ENCODE measurements around the gene VNN1. TPM values are rescaled to one million over a fixed set of nuclear protein-coding genes. Genes with fewer than 3 reads are reported as not detected.

VNN1 gene
- total RNA-seq, 2 experiments from 2014 or later: not detected

GRCh38 chr6:132752255-132752654 is 38.4 kb upstream of the VNN1 start:
- ChIA-PET CTCF (interaction anchor here (1.0 kb wide), 1 partner anchor 27 kb away, joined by 3 read pairs; no protein-coding TSS in a partner anchor), POLR2A (no interaction called here)
- ATAC-seq: no peak
- peaks cover 40% of the 10 kb centered on the region for H3K36me3 Mint-ChIP-seq (ENCODE audit: low read depth)
- no peaks in the 10 kb centered on the region for H3K27me3 Mint-ChIP-seq
- no peak overlapping the region for H3K27ac Mint-ChIP-seq
- peaks cover 23% of the 10 kb centered on the region for H3K4me1 Mint-ChIP-seq (ENCODE audit: low read depth)
- TF ChIP-seq, protein P1, sequence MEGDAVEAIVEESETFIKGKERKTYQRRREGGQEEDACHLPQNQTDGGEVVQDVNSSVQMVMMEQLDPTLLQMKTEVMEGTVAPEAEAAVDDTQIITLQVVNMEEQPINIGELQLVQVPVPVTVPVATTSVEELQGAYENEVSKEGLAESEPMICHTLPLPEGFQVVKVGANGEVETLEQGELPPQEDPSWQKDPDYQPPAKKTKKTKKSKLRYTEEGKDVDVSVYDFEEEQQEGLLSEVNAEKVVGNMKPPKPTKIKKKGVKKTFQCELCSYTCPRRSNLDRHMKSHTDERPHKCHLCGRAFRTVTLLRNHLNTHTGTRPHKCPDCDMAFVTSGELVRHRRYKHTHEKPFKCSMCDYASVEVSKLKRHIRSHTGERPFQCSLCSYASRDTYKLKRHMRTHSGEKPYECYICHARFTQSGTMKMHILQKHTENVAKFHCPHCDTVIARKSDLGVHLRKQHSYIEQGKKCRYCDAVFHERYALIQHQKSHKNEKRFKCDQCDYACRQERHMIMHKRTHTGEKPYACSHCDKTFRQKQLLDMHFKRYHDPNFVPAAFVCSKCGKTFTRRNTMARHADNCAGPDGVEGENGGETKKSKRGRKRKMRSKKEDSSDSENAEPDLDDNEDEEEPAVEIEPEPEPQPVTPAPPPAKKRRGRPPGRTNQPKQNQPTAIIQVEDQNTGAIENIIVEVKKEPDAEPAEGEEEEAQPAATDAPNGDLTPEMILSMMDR (IDR thresholded peaks at IDR 0.05): no peak
- no peaks in the 10 kb centered on the region for H3K9me3 Mint-ChIP-seq
- DNase-seq: no peak
- intact Hi-C loops (cut with micrococcal nuclease): no loop called here
- no peak overlapping the region for H3K4me3 Mint-ChIP-seq

- Mint-ChIP-seq H3K4me1 (ENCODE audit: low read depth) (peaks cover 23% of the 10 kb centered on the region), H3K9me3 (no peaks in the 10 kb centered on the region), H3K27me3 (no peaks in the 10 kb centered on the region), H3K36me3 (ENCODE audit: low read depth) (peaks cover 43% of the 10 kb centered on the region), H3K27ac (no peak overlapping the region), H3K4me3 (no peak overlapping the region)
- TF ChIP-seq, protein P1 (IDR thresholded peaks at IDR 0.05): no peak
- ATAC-seq (peak; percentile 53), DNase-seq (no peak)
- POLR2A ChIA-PET: no interaction called here
- CTCF ChIA-PET: interaction anchor here (1.0 kb wide), 1 partner anchor 27 kb away, joined by 3 read pairs; no protein-coding TSS in a partner anchor
- intact Hi-C loops (cut with micrococcal nuclease): no loop called here
Measured at GRCh38 chr6:132751828-132752227, 38.0 kb upstream of the VNN1 start.

- ChIA-PET CTCF (interaction anchor here (1.0 kb wide), 1 partner anchor 26 kb away, joined by 3 read pairs; no protein-coding TSS in a partner anchor), POLR2A (no interaction called here)
- ATAC-seq (no peak), DNase-seq (no peak)
- intact Hi-C loops (cut with micrococcal nuclease): no loop called here
- peak overlapping the region; percentile 58 for H3K27ac Mint-ChIP-seq
- TF ChIP-seq, protein P1 (IDR thresholded peaks at IDR 0.05): no peak
- peaks cover 46% of the 10 kb centered on the region for H3K36me3 Mint-ChIP-seq (ENCODE audit: low read depth)
- peaks cover 23% of the 10 kb centered on the region for H3K4me1 Mint-ChIP-seq (ENCODE audit: low read depth)
- no peaks in the 10 kb centered on the region for H3K27me3 Mint-ChIP-seq
- H3K9me3 Mint-ChIP-seq: no peaks in the 10 kb centered on the region
- H3K4me3 Mint-ChIP-seq: no peak overlapping the region
Measured at GRCh38 chr6:132751306-132751705, 37.5 kb upstream of the VNN1 start.

GRCh38 chr6:132750455-132751248 is 36.8 kb upstream of the VNN1 start:
- peaks cover 24% of the 10 kb centered on the region for H3K4me1 Mint-ChIP-seq (ENCODE audit: low read depth)
- peak overlapping the region; percentile 58 for H3K27ac Mint-ChIP-seq
- TF ChIP-seq, protein P1 (IDR thresholded peaks at IDR 0.05): no peak
- H3K27me3 Mint-ChIP-seq: no peaks in the 10 kb centered on the region
- H3K4me3 Mint-ChIP-seq: no peak overlapping the region
- no peaks in the 10 kb centered on the region for H3K9me3 Mint-ChIP-seq
- ChIA-PET CTCF (no interaction called here), POLR2A (no interaction called here)
- DNase-seq: no peak
- intact Hi-C loops (cut with micrococcal nuclease): no loop called here
- H3K36me3 Mint-ChIP-seq (ENCODE audit: low read depth): peaks cover 50% of the 10 kb centered on the region
- ATAC-seq: peak; percentile 17

GRCh38 chr6:132749111-132749510 is 35.3 kb upstream of the VNN1 start:
- peaks cover 59% of the 10 kb centered on the region for H3K36me3 Mint-ChIP-seq (ENCODE audit: low read depth)
- no peaks in the 10 kb centered on the region for H3K9me3 Mint-ChIP-seq

More at GRCh38 chr6:132749111-132749510, 35.3 kb upstream of the VNN1 start:
- CTCF ChIA-PET: interaction anchor here (0.9 to 2.1 kb wide), 4 partner anchors 9 to 1168 kb away, joined by 3 to 6 read pairs (median 5); no protein-coding TSS in a partner anchor
- Mint-ChIP-seq H3K4me1 (ENCODE audit: low read depth) (peaks cover 26% of the 10 kb centered on the region), H3K4me3 (no peak overlapping the region), H3K27ac (peak overlapping the region; percentile 60), H3K27me3 (no peaks in the 10 kb centered on the region)
- TF ChIP-seq, protein P1 (IDR thresholded peaks at IDR 0.05): no peak
- POLR2A ChIA-PET: interaction anchor here (1.5 kb wide), 1 partner anchor 67 kb away, joined by 7 read pairs; no protein-coding TSS in a partner anchor
- ATAC-seq (peak; percentile 30), DNase-seq (no peak)
- intact Hi-C loops (cut with micrococcal nuclease): no loop called here
